ENCODE measurements around the gene PHF19.

Gene PHF19

DNA sequence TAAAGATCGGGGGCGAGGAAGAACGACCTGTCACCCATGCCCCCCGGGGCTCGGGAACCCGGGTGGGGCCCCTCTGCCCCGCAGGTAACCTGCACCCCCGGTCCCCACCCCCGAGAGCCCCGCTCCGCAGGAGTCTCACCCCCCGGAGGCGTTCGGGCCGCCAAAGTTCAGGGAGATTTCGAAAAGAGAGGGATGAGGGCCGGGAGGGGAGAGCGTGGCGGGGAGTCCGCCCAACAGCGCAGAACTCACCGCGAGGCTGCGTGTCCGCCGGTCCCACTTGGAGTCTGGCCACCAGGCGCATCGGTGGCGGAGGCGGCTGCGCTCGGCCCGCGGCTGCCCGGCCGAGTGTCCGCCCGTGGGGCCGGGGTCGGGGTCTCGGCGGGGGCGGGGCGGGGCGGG, at the start of gene PHF19:
Gene PHF19, minus strand, starts transcription at position 347 of the 399 bp plus-strand sequence. CDS start 2,447 bp downstream, outside the sequence.
- H3K4me1 ChIP-seq (ENCODE audit: insufficient read depth, insufficient read length): peaks cover 12% of the 10 kb centered on the region
- no peak for DNase-seq (ENCODE audit: low read depth, low spot score)
- H3K4me3 ChIP-seq (ENCODE audit: insufficient read length, low read depth): peak within 1 kb of the TSS; percentile 69
- peaks cover 36% of the 10 kb centered on the region for H3K36me3 ChIP-seq (ENCODE audit: insufficient read depth, insufficient read length, low read length)
- no peaks in the 10 kb centered on the region for H3K9me3 ChIP-seq (ENCODE audit: insufficient read depth, low read length)
- H3K9ac ChIP-seq (ENCODE audit: insufficient read length, low read depth): peak within 1 kb of the TSS; percentile 90
- H3K27me3 ChIP-seq (ENCODE audit: insufficient read depth, insufficient read length): no peaks in the 10 kb centered on the region
- TF ChIP-seq YY1 (IDR thresholded peaks at IDR 0.05; ENCODE audit: insufficient read depth, insufficient read length) (no peak), SUZ12 (IDR thresholded peaks at IDR 0.05; ENCODE audit: extremely low read depth, insufficient read depth, insufficient read length) (no peak), ZNF274 (IDR thresholded peaks at IDR 0.05; ENCODE audit: low read depth, low read length) (no peak)

DNA sequence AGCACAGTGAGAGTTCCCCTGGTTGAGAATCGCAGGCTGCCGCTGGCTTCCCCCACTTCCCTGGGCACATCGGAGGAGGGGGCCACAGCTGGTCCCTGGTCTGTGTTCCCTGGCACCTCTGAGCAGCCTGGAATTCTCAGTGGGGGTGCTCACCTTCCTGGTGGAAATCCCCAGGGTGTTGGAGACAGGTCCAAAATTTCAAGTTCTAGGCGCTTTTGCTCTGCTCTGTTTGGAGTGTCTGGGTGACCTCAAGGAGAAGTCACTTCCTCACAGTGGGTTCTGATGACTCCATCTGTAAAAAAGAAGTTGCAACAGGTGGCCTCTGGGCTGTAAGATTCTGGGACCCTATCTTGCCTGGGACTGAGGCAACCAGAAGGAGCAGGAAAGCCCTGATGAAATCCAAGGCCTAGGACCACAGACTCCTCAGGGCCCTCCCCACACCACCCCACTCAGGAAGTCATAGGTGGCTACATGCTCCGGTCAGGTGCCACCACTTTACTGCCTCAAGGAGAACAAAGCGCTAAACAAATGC, 49.5 kb upstream of the PHF19 start, which contains the start of gene TRAF1:
Gene TRAF1, minus strand, starts transcription at position 400 of the 532 bp plus-strand sequence. CDS start 721 bp downstream, outside the sequence.
- Histone ChIP-seq H3K4me3 (ENCODE audit: insufficient read length, low read depth) (no peak within 1 kb of the TSS), H3K9me3 (ENCODE audit: insufficient read depth, low read length) (no peaks in the 10 kb centered on the region), H3K9ac (ENCODE audit: insufficient read length, low read depth) (peak within 1 kb of the TSS; percentile 51), H3K4me1 (ENCODE audit: insufficient read depth, insufficient read length) (peaks cover 6% of the 10 kb centered on the region), H3K27me3 (ENCODE audit: insufficient read depth, insufficient read length) (peaks cover 18% of the 10 kb centered on the region), H3K36me3 (ENCODE audit: insufficient read depth, insufficient read length, low read length) (peaks cover 8% of the 10 kb centered on the region)
- no peak for DNase-seq (ENCODE audit: low read depth, low spot score)
- TF ChIP-seq YY1 (IDR thresholded peaks at IDR 0.05; ENCODE audit: insufficient read depth, insufficient read length) (no peak), SUZ12 (IDR thresholded peaks at IDR 0.05; ENCODE audit: extremely low read depth, insufficient read depth, insufficient read length) (no peak), ZNF274 (IDR thresholded peaks at IDR 0.05; ENCODE audit: low read depth, low read length) (no peak)

DNA sequence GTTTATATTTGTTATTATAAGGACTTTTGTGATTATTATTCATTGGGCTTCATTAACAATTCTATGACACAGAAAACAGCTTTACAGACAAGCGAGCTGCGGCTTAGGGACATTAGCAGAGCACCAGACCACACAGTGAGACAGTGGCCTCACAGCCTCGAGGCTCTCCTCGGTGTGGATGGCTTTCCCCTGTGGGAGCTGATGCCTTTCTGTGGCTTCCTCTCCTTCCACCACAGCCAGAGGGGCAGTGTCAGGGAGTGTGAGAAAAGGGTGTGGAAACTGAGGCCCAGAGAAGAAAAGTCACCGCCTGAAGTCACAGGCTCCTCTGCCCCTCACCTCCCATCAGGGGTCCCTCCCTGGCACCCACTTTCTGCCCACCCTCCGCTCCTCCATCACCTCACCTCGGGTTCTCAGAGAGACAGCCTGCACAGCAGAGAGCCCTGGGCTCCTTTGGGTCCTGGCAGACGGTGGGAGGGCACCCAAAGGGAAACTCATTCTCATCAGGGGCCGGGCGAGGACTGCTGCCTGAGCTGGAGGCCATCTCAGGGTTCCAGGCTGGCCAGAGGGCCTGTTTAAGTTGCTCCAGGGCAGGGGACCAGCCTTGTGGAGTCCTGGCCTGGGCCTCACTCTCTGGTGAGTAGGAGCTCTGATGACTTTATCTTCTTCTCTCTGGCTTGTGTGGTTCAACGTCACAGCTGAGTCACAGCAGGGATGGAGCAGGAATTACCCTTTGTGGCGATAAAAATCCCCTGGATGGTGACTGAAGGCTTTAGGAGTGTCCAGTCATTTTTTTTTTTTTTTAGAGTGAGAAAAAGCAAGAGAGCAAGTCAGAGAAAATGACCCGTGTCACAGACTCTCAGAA, 48.8 kb upstream of the PHF19 start:
- H3K4me3 ChIP-seq (ENCODE audit: insufficient read length, low read depth): no peak overlapping the region
- no peak for DNase-seq (ENCODE audit: low read depth, low spot score)
- H3K4me1 ChIP-seq (ENCODE audit: insufficient read depth, insufficient read length): peaks cover 8% of the 10 kb centered on the region
- no peak for TF ChIP-seq ZNF274 (IDR thresholded peaks at IDR 0.05; ENCODE audit: low read depth, low read length)
- no peak for TF ChIP-seq YY1 (IDR thresholded peaks at IDR 0.05; ENCODE audit: insufficient read depth, insufficient read length)
- TF ChIP-seq SUZ12 (IDR thresholded peaks at IDR 0.05; ENCODE audit: extremely low read depth, insufficient read depth, insufficient read length): no peak
- H3K27me3 ChIP-seq (ENCODE audit: insufficient read depth, insufficient read length): peaks cover 18% of the 10 kb centered on the region
- H3K36me3 ChIP-seq (ENCODE audit: insufficient read depth, insufficient read length, low read length): peaks cover 8% of the 10 kb centered on the region
- H3K9ac ChIP-seq (ENCODE audit: insufficient read length, low read depth): peak overlapping the region; percentile 51
- no peaks in the 10 kb centered on the region for H3K9me3 ChIP-seq (ENCODE audit: insufficient read depth, low read length)

DNA sequence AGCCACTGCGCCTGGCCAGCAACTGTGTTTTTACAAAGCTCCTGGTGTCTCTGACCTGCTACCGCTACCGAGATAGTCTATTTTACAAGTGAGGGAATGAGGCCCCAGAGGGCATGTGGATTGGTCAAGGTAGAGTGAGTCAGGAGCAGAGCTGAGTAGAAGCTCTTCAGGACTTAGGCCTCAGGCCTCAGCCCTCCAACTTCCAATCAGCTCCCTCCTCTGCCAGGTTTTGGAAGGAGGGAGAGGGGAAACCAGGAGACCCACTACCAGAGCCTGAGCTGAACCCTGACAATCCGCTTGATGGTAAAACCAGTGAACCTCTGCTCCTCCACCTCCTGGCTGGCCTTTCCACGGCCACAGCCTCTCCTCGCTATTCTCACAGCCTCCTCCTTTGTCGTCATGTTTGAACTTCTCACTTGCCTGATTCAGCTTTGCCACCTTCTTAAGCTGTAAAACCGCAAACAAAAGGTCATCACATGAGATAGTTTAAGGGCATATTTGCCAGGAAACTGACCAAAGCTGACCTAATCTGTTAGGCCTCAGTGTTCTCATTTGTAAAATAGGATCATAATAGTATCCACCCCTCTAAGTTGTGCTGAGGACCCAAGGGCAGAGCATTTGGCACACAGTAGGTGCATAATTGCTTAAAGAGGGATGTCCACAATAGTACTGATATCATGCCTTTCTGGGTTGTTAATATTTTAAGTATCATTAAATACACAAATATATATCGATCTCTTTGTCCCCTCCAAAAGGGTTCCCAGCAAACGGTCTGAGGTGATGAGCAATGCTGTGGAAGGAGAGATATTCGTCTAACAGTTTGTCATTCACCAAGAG, 47.9 kb upstream of the PHF19 start:
- no peak overlapping the region for H3K9ac ChIP-seq (ENCODE audit: insufficient read length, low read depth)

DNA sequence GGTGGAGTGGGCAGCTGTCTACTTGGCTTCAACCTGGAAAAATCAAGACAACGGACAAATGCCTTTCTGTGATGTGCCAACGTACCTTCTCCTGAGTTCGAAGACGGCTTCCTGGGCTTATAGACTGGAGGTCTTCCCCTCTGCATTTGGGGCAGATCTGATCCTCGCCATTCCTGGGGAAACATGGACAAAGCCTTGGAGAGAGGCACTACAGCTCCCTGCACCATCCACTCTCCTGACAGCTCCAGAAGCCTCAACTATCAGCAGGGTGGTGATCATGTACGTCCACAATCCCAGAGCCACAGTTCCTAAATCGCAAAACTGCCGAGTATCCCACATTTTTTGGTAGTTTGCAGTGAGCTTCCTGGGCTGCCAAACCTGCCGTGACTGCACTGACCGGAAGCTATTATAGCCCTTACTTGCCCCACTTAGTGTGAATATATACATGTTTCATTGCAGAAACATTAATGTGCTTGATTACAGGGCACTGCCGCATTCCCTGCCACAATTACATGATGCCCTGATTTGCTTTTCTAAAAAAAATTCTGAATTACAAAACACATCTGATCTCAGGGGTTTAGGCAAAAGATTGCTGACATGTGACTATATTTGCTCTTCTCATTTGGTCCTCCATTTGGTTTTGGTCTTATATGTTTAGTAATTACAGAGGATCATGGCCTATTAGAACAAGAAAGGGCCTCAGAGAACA, 46.8 kb upstream of the PHF19 start:
- no peak for TF ChIP-seq SUZ12 (IDR thresholded peaks at IDR 0.05; ENCODE audit: extremely low read depth, insufficient read depth, insufficient read length)
- no peak for TF ChIP-seq ZNF274 (IDR thresholded peaks at IDR 0.05; ENCODE audit: low read depth, low read length)
- TF ChIP-seq YY1 (IDR thresholded peaks at IDR 0.05; ENCODE audit: insufficient read depth, insufficient read length): no peak
- no peak overlapping the region for H3K9ac ChIP-seq (ENCODE audit: insufficient read length, low read depth)
- H3K27me3 ChIP-seq (ENCODE audit: insufficient read depth, insufficient read length): peaks cover 15% of the 10 kb centered on the region
- H3K4me3 ChIP-seq (ENCODE audit: insufficient read length, low read depth): no peak overlapping the region
- no peak for DNase-seq (ENCODE audit: low read depth, low spot score)
- H3K9me3 ChIP-seq (ENCODE audit: insufficient read depth, low read length): no peaks in the 10 kb centered on the region
- peaks cover 17% of the 10 kb centered on the region for H3K4me1 ChIP-seq (ENCODE audit: insufficient read depth, insufficient read length)
- H3K36me3 ChIP-seq (ENCODE audit: insufficient read depth, insufficient read length, low read length): peaks cover 8% of the 10 kb centered on the region

More for the DNA sequence above, 47.9 kb upstream of the PHF19 start:
- Histone ChIP-seq H3K9me3 (ENCODE audit: insufficient read depth, low read length) (no peaks in the 10 kb centered on the region), H3K36me3 (ENCODE audit: insufficient read depth, insufficient read length, low read length) (peaks cover 8% of the 10 kb centered on the region), H3K4me1 (ENCODE audit: insufficient read depth, insufficient read length) (peaks cover 11% of the 10 kb centered on the region), H3K4me3 (ENCODE audit: insufficient read length, low read depth) (no peak overlapping the region), H3K27me3 (ENCODE audit: insufficient read depth, insufficient read length) (peaks cover 18% of the 10 kb centered on the region)
- TF ChIP-seq ZNF274 (IDR thresholded peaks at IDR 0.05; ENCODE audit: low read depth, low read length) (no peak), SUZ12 (IDR thresholded peaks at IDR 0.05; ENCODE audit: extremely low read depth, insufficient read depth, insufficient read length) (no peak), YY1 (IDR thresholded peaks at IDR 0.05; ENCODE audit: insufficient read depth, insufficient read length) (no peak)
- DNase-seq (ENCODE audit: low read depth, low spot score): no peak

DNA sequence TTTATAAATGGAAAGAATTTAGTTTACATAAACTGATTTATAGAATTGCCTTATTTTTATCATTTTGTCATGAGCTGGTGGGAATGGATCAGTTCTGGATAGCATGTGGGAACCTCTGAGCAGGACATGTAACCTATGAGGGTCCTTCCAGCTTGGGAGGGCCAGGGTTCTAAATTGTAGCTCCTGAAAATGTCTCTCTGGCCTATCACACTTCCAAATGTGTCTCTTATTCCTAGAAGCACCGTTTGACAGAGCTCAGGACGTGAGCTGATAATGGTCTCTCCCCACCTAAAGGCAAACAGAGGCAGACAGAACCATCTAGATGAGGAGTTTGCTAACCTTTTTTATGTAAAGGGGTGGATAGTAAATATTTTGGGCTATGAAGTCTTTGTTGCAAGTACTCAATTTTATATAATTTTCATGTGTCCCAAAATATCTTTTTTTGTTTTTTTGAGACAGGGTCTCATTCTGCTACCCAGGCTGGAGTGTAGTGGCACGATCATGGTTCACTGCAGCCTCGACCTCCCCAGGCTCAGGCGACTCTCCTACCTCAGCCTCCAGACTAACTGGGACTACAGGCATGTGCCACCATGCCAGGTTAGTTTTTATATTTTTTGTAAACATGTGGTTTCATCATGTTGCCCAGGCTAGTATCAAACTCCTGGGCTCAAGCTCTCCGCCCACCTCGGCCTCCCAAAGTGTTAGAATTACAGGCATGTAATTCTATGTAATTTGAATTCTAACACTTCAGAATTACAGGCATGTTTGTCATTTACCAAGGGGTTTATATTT, 45.6 kb upstream of the PHF19 start:
- no peak for TF ChIP-seq ZNF274 (IDR thresholded peaks at IDR 0.05; ENCODE audit: low read depth, low read length)
- no peak for TF ChIP-seq SUZ12 (IDR thresholded peaks at IDR 0.05; ENCODE audit: extremely low read depth, insufficient read depth, insufficient read length)
- no peak for TF ChIP-seq YY1 (IDR thresholded peaks at IDR 0.05; ENCODE audit: insufficient read depth, insufficient read length)
- no peak for DNase-seq (ENCODE audit: low read depth, low spot score)
- Histone ChIP-seq H3K36me3 (ENCODE audit: insufficient read depth, insufficient read length, low read length) (peaks cover 8% of the 10 kb centered on the region), H3K9ac (ENCODE audit: insufficient read length, low read depth) (no peak overlapping the region), H3K9me3 (ENCODE audit: insufficient read depth, low read length) (no peaks in the 10 kb centered on the region), H3K4me3 (ENCODE audit: insufficient read length, low read depth) (no peak overlapping the region), H3K4me1 (ENCODE audit: insufficient read depth, insufficient read length) (peaks cover 20% of the 10 kb centered on the region), H3K27me3 (ENCODE audit: insufficient read depth, insufficient read length) (peaks cover 5% of the 10 kb centered on the region)
